ENCODE results near the gene CTSL.

The CTSL gene

GRCh38 chr9:87686520-87687090 is 39.3 kb upstream of the CTSL start:
- Histone ChIP-seq H4K91ac (ENCODE audit: low read depth, low read length, poor library complexity) (no peak overlapping the region), H3K27me3 (ENCODE audit: control insufficient read depth in 3 of 3, insufficient read depth in 3 of 3, low read depth in 1 of 3, low read length in 3 of 3) (no peaks in the 10 kb centered on the region), H3K4ac (ENCODE audit: low read length) (no peak overlapping the region), H2BK5ac (ENCODE audit: low read length) (no peak overlapping the region), H3K18ac (ENCODE audit: low read length) (no peak overlapping the region), H3K4me2 (ENCODE audit: insufficient read depth, low read length, poor library complexity, severe bottlenecking) (no peak overlapping the region), H2AK5ac (ENCODE audit: low read depth, low read length) (no peak overlapping the region), H2BK12ac (ENCODE audit: low read length) (no peak overlapping the region), H4K8ac (ENCODE audit: low read depth, low read length) (no peak overlapping the region), H3K4me1 (ENCODE audit: control insufficient read depth in 2 of 2, insufficient read depth in 1 of 2, low read depth in 1 of 2, low read length in 2 of 2) (peaks cover 2 to 3% of the 10 kb centered on the region in 2 donors), H2AFZ (ENCODE audit: low read length) (no peak overlapping the region), H3K4me3 (ENCODE audit: low read length in 2 of 2) (no peak overlapping the region), H3K9ac (ENCODE audit: low read depth, low read length, poor library complexity) (no peak overlapping the region), H2BK120ac (ENCODE audit: low read depth, low read length) (no peak overlapping the region), H2BK15ac (ENCODE audit: low read length) (no peak overlapping the region), H3K79me1 (ENCODE audit: low read depth, low read length) (no peaks in the 10 kb centered on the region), H3K23ac (ENCODE audit: low read depth, low read length, poor library complexity) (no peak overlapping the region), H3K27ac (replicated peaks; ENCODE audit: low read length) (no peak overlapping the region), H3K9me3 (replicated peaks in 1 of 2; ENCODE audit: control insufficient read depth in 2 of 2, insufficient read depth in 1 of 2, low read depth in 1 of 2, low read length in 2 of 2) (peaks cover 0 to 4% of the 10 kb centered on the region in 2 donors), H3K36me3 (replicated peaks in 1 of 2; ENCODE audit: control insufficient read depth in 2 of 2, insufficient read depth in 2 of 2, low read length in 2 of 2) (peaks cover 10 to 76% of the 10 kb centered on the region in 2 donors), H3K14ac (ENCODE audit: low read length) (no peak overlapping the region)
- WGBS, 2 donors (ENCODE audit: extremely low coverage in 2 of 2, insufficient read length in 2 of 2, insufficient replicate concordance in 1 of 2), result no CpG with 5 or more reads among the region's 14 CpGs
- no peak for DNase-seq (ENCODE audit: low spot score)

GRCh38 chr9:87687207-87687606 is 38.7 kb upstream of the CTSL start:
- H2BK12ac ChIP-seq (ENCODE audit: low read length), result no peak overlapping the region
- H2BK120ac ChIP-seq (ENCODE audit: low read depth, low read length), result no peak overlapping the region
- peaks cover 4 to 70% of the 10 kb centered on the region in 2 donors for H3K36me3 ChIP-seq (replicated peaks in 1 of 2; ENCODE audit: control insufficient read depth in 2 of 2, insufficient read depth in 2 of 2, low read length in 2 of 2)
- no peak overlapping the region for H4K91ac ChIP-seq (ENCODE audit: low read depth, low read length, poor library complexity)
- H3K4me2 ChIP-seq (ENCODE audit: insufficient read depth, low read length, poor library complexity, severe bottlenecking), result no peak overlapping the region
- no peak overlapping the region for H2AK5ac ChIP-seq (ENCODE audit: low read depth, low read length)
- no peak overlapping the region for H3K4me3 ChIP-seq (ENCODE audit: low read length in 2 of 2)
- no peak overlapping the region for H4K8ac ChIP-seq (ENCODE audit: low read depth, low read length)
- peaks cover 0 to 5% of the 10 kb centered on the region in 2 donors for H3K9me3 ChIP-seq (replicated peaks in 1 of 2; ENCODE audit: control insufficient read depth in 2 of 2, insufficient read depth in 1 of 2, low read depth in 1 of 2, low read length in 2 of 2)
- WGBS, 2 donors (ENCODE audit: extremely low coverage in 2 of 2, insufficient read length in 2 of 2, insufficient replicate concordance in 1 of 2), result no CpG with 5 or more reads among the region's 4 CpGs
- no peak overlapping the region for H2BK15ac ChIP-seq (ENCODE audit: low read length)
- no peak overlapping the region for H3K9ac ChIP-seq (ENCODE audit: low read depth, low read length, poor library complexity)
- H2AFZ ChIP-seq (ENCODE audit: low read length), result no peak overlapping the region
- no peaks in the 10 kb centered on the region for H3K27me3 ChIP-seq (ENCODE audit: control insufficient read depth in 3 of 3, insufficient read depth in 3 of 3, low read depth in 1 of 3, low read length in 3 of 3)
- H3K79me1 ChIP-seq (ENCODE audit: low read depth, low read length), result no peaks in the 10 kb centered on the region
- no peak overlapping the region for H3K18ac ChIP-seq (ENCODE audit: low read length)
- no peak overlapping the region for H2BK5ac ChIP-seq (ENCODE audit: low read length)
- H3K14ac ChIP-seq (ENCODE audit: low read length), result no peak overlapping the region
- H3K4me1 ChIP-seq (ENCODE audit: control insufficient read depth in 2 of 2, insufficient read depth in 1 of 2, low read depth in 1 of 2, low read length in 2 of 2), result peaks cover 2 to 3% of the 10 kb centered on the region in 2 donors
- no peak overlapping the region for H3K4ac ChIP-seq (ENCODE audit: low read length)
- no peak for DNase-seq (ENCODE audit: low spot score)
- H3K23ac ChIP-seq (ENCODE audit: low read depth, low read length, poor library complexity), result no peak overlapping the region
- H3K27ac ChIP-seq (replicated peaks; ENCODE audit: low read length), result no peak overlapping the region

DNA sequence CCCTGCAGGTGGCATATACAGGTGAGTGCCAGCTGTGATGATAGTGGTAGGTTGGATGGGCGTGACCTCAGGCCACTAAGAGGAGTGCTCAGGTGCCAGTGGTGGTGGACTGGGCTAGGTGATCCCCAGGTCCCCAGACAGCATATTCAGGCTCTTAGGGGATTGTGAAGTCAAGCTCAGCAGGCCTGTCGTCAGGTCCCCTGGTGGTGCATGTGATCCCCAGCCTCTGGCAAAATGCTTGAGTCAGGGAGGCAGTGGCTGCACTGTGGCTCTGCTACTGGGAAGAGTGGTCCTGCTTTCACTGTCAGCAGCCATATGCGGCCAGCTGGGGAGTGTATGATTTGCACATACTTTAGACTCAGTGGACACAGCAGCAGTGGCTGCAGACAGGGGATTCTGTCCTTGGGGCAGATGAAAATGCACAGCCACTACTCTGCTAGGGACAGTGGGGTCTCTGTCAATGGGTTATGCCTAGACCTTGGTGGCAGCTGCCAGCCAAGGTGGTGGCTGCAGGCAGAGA is 31.6 kb upstream of the CTSL start:
- no peak for DNase-seq (ENCODE audit: low spot score)
- H3K18ac ChIP-seq (ENCODE audit: low read length), result peak overlapping the region; percentile 16
- H3K4me3 ChIP-seq (ENCODE audit: low read length in 2 of 2), result no peak overlapping the region
- H4K8ac ChIP-seq (ENCODE audit: low read depth, low read length), result no peak overlapping the region
- WGBS, 2 donors (ENCODE audit: extremely low coverage in 2 of 2, insufficient read length in 2 of 2, insufficient replicate concordance in 1 of 2), result no CpG with 5 or more reads among the region's 3 CpGs
- H3K9ac ChIP-seq (ENCODE audit: low read depth, low read length, poor library complexity), result no peak overlapping the region
- no peaks in the 10 kb centered on the region for H3K27me3 ChIP-seq (ENCODE audit: control insufficient read depth in 3 of 3, insufficient read depth in 3 of 3, low read depth in 1 of 3, low read length in 3 of 3)
- no peak overlapping the region for H3K27ac ChIP-seq (replicated peaks; ENCODE audit: low read length)
- no peak overlapping the region for H2AK5ac ChIP-seq (ENCODE audit: low read depth, low read length)
- no peak overlapping the region for H2BK12ac ChIP-seq (ENCODE audit: low read length)
- no peak overlapping the region for H3K14ac ChIP-seq (ENCODE audit: low read length)
- no peak overlapping the region for H2BK120ac ChIP-seq (ENCODE audit: low read depth, low read length)
- H4K91ac ChIP-seq (ENCODE audit: low read depth, low read length, poor library complexity), result no peak overlapping the region
- no peak overlapping the region for H3K4me2 ChIP-seq (ENCODE audit: insufficient read depth, low read length, poor library complexity, severe bottlenecking)
- no peak overlapping the region for H3K4ac ChIP-seq (ENCODE audit: low read length)
- H3K36me3 ChIP-seq (replicated peaks in 1 of 2; ENCODE audit: control insufficient read depth in 2 of 2, insufficient read depth in 2 of 2, low read length in 2 of 2), result peaks cover 12 to 68% of the 10 kb centered on the region in 2 donors
- H2BK5ac ChIP-seq (ENCODE audit: low read length), result no peak overlapping the region
- H2BK15ac ChIP-seq (ENCODE audit: low read length), result no peak overlapping the region
- H3K9me3 ChIP-seq (replicated peaks in 1 of 2; ENCODE audit: control insufficient read depth in 2 of 2, insufficient read depth in 1 of 2, low read depth in 1 of 2, low read length in 2 of 2), result peaks cover 0 to 16% of the 10 kb centered on the region in 2 donors
- peaks cover 2% of the 10 kb centered on the region for H3K79me1 ChIP-seq (ENCODE audit: low read depth, low read length)
- H2AFZ ChIP-seq (ENCODE audit: low read length), result no peak overlapping the region
- H3K23ac ChIP-seq (ENCODE audit: low read depth, low read length, poor library complexity), result no peak overlapping the region
- peaks cover 0 to 8% of the 10 kb centered on the region in 2 donors for H3K4me1 ChIP-seq (ENCODE audit: control insufficient read depth in 2 of 2, insufficient read depth in 1 of 2, low read depth in 1 of 2, low read length in 2 of 2)

DNA sequence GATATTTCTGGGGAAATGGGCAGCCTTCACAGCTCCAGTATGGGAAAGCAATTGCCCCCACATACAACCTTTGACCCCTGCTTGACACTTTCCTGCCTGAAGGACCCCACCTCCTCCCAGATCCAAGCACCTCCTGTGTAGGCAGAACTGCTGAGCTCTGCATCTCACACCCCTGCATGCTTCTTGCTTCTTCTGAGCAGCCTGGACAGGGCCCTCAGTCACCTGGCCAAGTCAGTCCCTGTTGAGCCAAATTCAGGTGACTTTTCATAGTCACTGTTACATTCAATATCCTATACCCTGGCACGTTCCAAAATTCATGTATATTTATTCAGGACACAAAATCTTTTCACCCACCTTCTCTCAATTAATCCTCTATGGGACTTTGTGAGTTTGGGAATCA is 30.4 kb upstream of the CTSL start:
- H2BK15ac ChIP-seq (ENCODE audit: low read length), result no peak overlapping the region
- no peak overlapping the region for H3K18ac ChIP-seq (ENCODE audit: low read length)
- H3K4me1 ChIP-seq (ENCODE audit: control insufficient read depth in 2 of 2, insufficient read depth in 1 of 2, low read depth in 1 of 2, low read length in 2 of 2), result peaks cover 0 to 8% of the 10 kb centered on the region in 2 donors
- H3K27me3 ChIP-seq (ENCODE audit: control insufficient read depth in 3 of 3, insufficient read depth in 3 of 3, low read depth in 1 of 3, low read length in 3 of 3), result no peaks in the 10 kb centered on the region
- no peak overlapping the region for H2BK120ac ChIP-seq (ENCODE audit: low read depth, low read length)
- H3K9me3 ChIP-seq (replicated peaks in 1 of 2; ENCODE audit: control insufficient read depth in 2 of 2, insufficient read depth in 1 of 2, low read depth in 1 of 2, low read length in 2 of 2), result peaks cover 0 to 12% of the 10 kb centered on the region in 2 donors
- H3K9ac ChIP-seq (ENCODE audit: low read depth, low read length, poor library complexity), result no peak overlapping the region
- no peak overlapping the region for H3K4ac ChIP-seq (ENCODE audit: low read length)
- H2AK5ac ChIP-seq (ENCODE audit: low read depth, low read length), result no peak overlapping the region
- H3K27ac ChIP-seq (replicated peaks; ENCODE audit: low read length), result no peak overlapping the region
- H3K14ac ChIP-seq (ENCODE audit: low read length), result no peak overlapping the region
- H3K36me3 ChIP-seq (replicated peaks in 1 of 2; ENCODE audit: control insufficient read depth in 2 of 2, insufficient read depth in 2 of 2, low read length in 2 of 2), result peaks cover 16 to 73% of the 10 kb centered on the region in 2 donors
- no peak overlapping the region for H2BK12ac ChIP-seq (ENCODE audit: low read length)
- no peak overlapping the region for H2AFZ ChIP-seq (ENCODE audit: low read length)
- H3K4me3 ChIP-seq (ENCODE audit: low read length in 2 of 2), result no peak overlapping the region
- no peak for DNase-seq (ENCODE audit: low spot score)
- no peak overlapping the region for H4K91ac ChIP-seq (ENCODE audit: low read depth, low read length, poor library complexity)
- no peak overlapping the region for H3K23ac ChIP-seq (ENCODE audit: low read depth, low read length, poor library complexity)
- peaks cover 2% of the 10 kb centered on the region for H3K79me1 ChIP-seq (ENCODE audit: low read depth, low read length)
- H3K4me2 ChIP-seq (ENCODE audit: insufficient read depth, low read length, poor library complexity, severe bottlenecking), result no peak overlapping the region
- WGBS, 2 donors (ENCODE audit: extremely low coverage in 2 of 2, insufficient read length in 2 of 2, insufficient replicate concordance in 1 of 2), result no CpG with 5 or more reads among the region's 1 CpG
- no peak overlapping the region for H2BK5ac ChIP-seq (ENCODE audit: low read length)
- no peak overlapping the region for H4K8ac ChIP-seq (ENCODE audit: low read depth, low read length)

Measured in neuronal stem cell (in vitro differentiated cells).